Measurements from ENCODE around the gene TTK.

- TF ChIP-seq CTCF (IDR thresholded peaks at IDR 0.05) (no peak), POLR2A (IDR thresholded peaks at IDR 0.05) (no peak)
Measured at GRCh38 chr6:79971193-79971592, 33.3 kb upstream of the TTK start.
